GM12878 (cell line): ENCODE data around the gene SORCS2. TPM values are rescaled to one million over a fixed set of nuclear protein-coding genes. Genes with fewer than 3 reads are reported as not detected.

ENCODE experiments used
- ATAC-seq: fragments of 200-7000 bp; cut with Tn5 transposase; 3 replicates; pipeline ENCODE4 v1.9.1; 2020; ENCODE audit warnings: mild to moderate bottlenecking, moderate library complexity
- BruUV-seq: library from RNA; stranded (reverse); fragments of 400-500 nt; replicated peaks from 2 replicates; lab custom pipeline; 2021; lab: Mats Ljungman, UMichigan
- CTCF ChIA-PET: fragments of 300-600 bp; sonication (Branson Sonifier 250); formaldehyde crosslinking; extraction: SDS; loops from one replicate; lab custom pipeline; 2021; ENCODE audit warnings: inconsistent platforms; lab: Yijun Ruan, JAX
- POLR2A ChIA-PET: fragments of 350-600 bp; formaldehyde crosslinking; extraction: SDS; loops from one replicate; lab custom pipeline; 2021; ENCODE audit warnings: inconsistent platforms; lab: Charles Lee
- RAD21 ChIA-PET: fragments of 300-600 bp; sonication (Branson Sonifier 250); formaldehyde crosslinking; loops from one replicate; lab custom pipeline; 2023; ENCODE audit warnings: antibody characterized with exemption; ENCODE audit not compliant: unreplicated experiment; lab: Charles Lee
- SMC1A ChIA-PET: fragments of 300-600 bp; sonication (Branson Sonifier 250); formaldehyde crosslinking; loops from one replicate; lab custom pipeline; 2023; ENCODE audit not compliant: unreplicated experiment, uncharacterized antibody; lab: Charles Lee
- DNase-seq: peaks from one replicate; pipeline ENCODE4 v3.0.0-alpha.2; 2011; ENCODE audit warnings: low read depth, low spot score
- FAIRE-seq: peaks from 3 replicates; lab custom pipeline; 2011; peaks lifted over from hg19 to GRCh38; lab: Jason Lieb, UNC
- H2AFZ ChIP-seq: 2 replicates; pipeline ENCODE4 v1.6.0; 2011; ENCODE audit warnings: low read depth, low read length, control low read depth; ENCODE audit not compliant: control insufficient read depth
- H3K27ac ChIP-seq: 2 replicates; pipeline ENCODE4 v1.5.1; 2011; ENCODE audit warnings: control low read depth; ENCODE audit not compliant: control insufficient read depth, insufficient read depth
- H3K27me3 ChIP-seq, 2 experiments: replicated peaks in 1 of 2; 2 replicates each; pipeline versions ENCODE4 v1.6.0 to v1.6.1; 2011; ENCODE audit warnings: low read length in 1 of 2; ENCODE audit not compliant: control insufficient read depth in 2 of 2, insufficient read depth in 2 of 2
- H3K36me3 ChIP-seq, 2 experiments: 2 replicates each; pipeline ENCODE4 v1.5.1; 2011; ENCODE audit warnings: low read length in 1 of 2; ENCODE audit not compliant: control insufficient read depth in 2 of 2, insufficient read depth in 2 of 2
- H3K4me1 ChIP-seq: 2 replicates; pipeline ENCODE4 v1.6.1; 2011; ENCODE audit warnings: mild to moderate bottlenecking, low read length, moderate library complexity, mixed read lengths; ENCODE audit not compliant: control insufficient read depth, insufficient read depth
- H3K4me2 ChIP-seq: 2 replicates; pipeline ENCODE4 v1.6.0; 2011; ENCODE audit warnings: control low read depth; ENCODE audit not compliant: control insufficient read depth, insufficient read depth
- H3K4me3 ChIP-seq: fragments of 200-600 bp; sonication (generic); 2 replicates; pipeline ENCODE4 v1.5.1; 2016
- H3K79me2 ChIP-seq: 2 replicates; pipeline ENCODE4 v1.6.0; 2011; ENCODE audit warnings: low read length; ENCODE audit not compliant: control insufficient read depth, insufficient read depth
- H3K9ac ChIP-seq: 2 replicates; pipeline ENCODE4 v1.8.0; 2011; ENCODE audit warnings: low read length, control low read depth, mixed read lengths; ENCODE audit not compliant: control insufficient read depth, insufficient read depth
- H3K9me3 ChIP-seq: replicated peaks from 3 replicates; pipeline ENCODE4 v1.5.1; 2011; ENCODE audit warnings: mild to moderate bottlenecking, low read length; ENCODE audit not compliant: control insufficient read depth, insufficient read depth
- H4K20me1 ChIP-seq: 2 replicates; pipeline ENCODE4 v1.6.0; 2011; ENCODE audit not compliant: control insufficient read depth, insufficient read depth
- BCL11A ChIP-seq: IDR thresholded peaks from 2 replicates; pipeline ENCODE4 v1.6.1; 2011; ENCODE audit warnings: low read depth, low read length
- BHLHE40 ChIP-seq, 2 experiments: fragments of 450-650 bp in 1 of 2; IDR thresholded peaks; 2 replicates each; pipeline ENCODE4 v1.6.1; 2011 to 2017; ENCODE audit warnings: low read depth in 2 of 2, borderline replicate concordance in 1 of 2, improper control_type of control experiment in 1 of 2, low read length in 1 of 2, mild to moderate bottlenecking in 1 of 2
- CBX5 ChIP-seq: sonication (generic); IDR thresholded peaks from 2 replicates; pipeline ENCODE4 v1.6.1; 2016; ENCODE audit warnings: low read depth, moderate library complexity, mild to moderate bottlenecking, inconsistent platforms
- CEBPB ChIP-seq, 2 experiments: fragments of 150-350 bp in 1 of 2; IDR thresholded peaks; 2 replicates each; pipeline ENCODE4 v1.6.1; 2012 to 2014; ENCODE audit warnings: low read depth in 2 of 2, low read length in 2 of 2, borderline replicate concordance in 1 of 2, inconsistent platforms in 1 of 2
- DPF2 ChIP-seq: fragments of 450-650 bp; IDR thresholded peaks from 2 replicates; pipeline ENCODE4 v1.6.1; 2017; ENCODE audit warnings: mild to moderate bottlenecking
- FOXK2 ChIP-seq: fragments of 450-650 bp; IDR thresholded peaks from 2 replicates; pipeline ENCODE4 v1.6.1; 2017; ENCODE audit warnings: mild to moderate bottlenecking, moderate library complexity
- GATAD2B ChIP-seq: fragments of 450-650 bp; conservative IDR thresholded peaks from 2 replicates; pipeline ENCODE4 v1.6.1; 2017; ENCODE audit warnings: low read depth, mild to moderate bottlenecking, moderate library complexity
- MYB ChIP-seq: fragments of 150-350 bp; IDR thresholded peaks from 2 replicates; pipeline ENCODE4 v1.6.1; 2014; ENCODE audit warnings: mild to moderate bottlenecking, low read depth, low read length, borderline replicate concordance
- NFXL1 ChIP-seq: fragments of 450-650 bp; IDR thresholded peaks from 2 replicates; pipeline ENCODE4 v1.6.1; 2017; ENCODE audit warnings: antibody characterized with exemption, mild to moderate bottlenecking, borderline replicate concordance
- POLR2A ChIP-seq: IDR thresholded peaks from 2 replicates; pipeline ENCODE4 v1.6.1; 2011; ENCODE audit warnings: low read depth, mild to moderate bottlenecking, low read length
- SMARCA5 ChIP-seq: fragments of 450-650 bp; IDR thresholded peaks from 2 replicates; pipeline ENCODE4 v1.6.1; 2017; ENCODE audit warnings: mild to moderate bottlenecking
- TBL1XR1 ChIP-seq: IDR thresholded peaks from 2 replicates; pipeline ENCODE4 v1.6.1; 2012; ENCODE audit warnings: low read depth, low read length, improper control_type of control experiment
- TCF12 ChIP-seq: IDR thresholded peaks from 2 replicates; pipeline ENCODE4 v1.6.1; 2011; ENCODE audit warnings: low read depth, mild to moderate bottlenecking, low read length
- YBX1 ChIP-seq: fragments of 450-650 bp; IDR thresholded peaks from 2 replicates; pipeline ENCODE4 v1.6.1; 2016; ENCODE audit warnings: antibody characterized with exemption
- YY1 ChIP-seq: IDR thresholded peaks from 2 replicates; pipeline ENCODE4 v1.6.1; 2011; ENCODE audit warnings: low read depth, mild to moderate bottlenecking, low read length
- ZNF274 ChIP-seq: IDR thresholded peaks from one replicate; pipeline ENCODE4 v1.8.0; 2011; ENCODE audit not compliant: insufficient read length, insufficient read depth
- ZSCAN29 ChIP-seq: fragments of 450-650 bp; IDR thresholded peaks from 2 replicates; pipeline ENCODE4 v1.6.1; 2017; ENCODE audit warnings: mild to moderate bottlenecking, moderate library complexity
- ZZZ3 ChIP-seq: IDR thresholded peaks from 2 replicates; pipeline ENCODE4 v1.6.1; 2011; ENCODE audit warnings: low read depth; ENCODE audit not compliant: control insufficient read depth, insufficient read length
- WGBS: methylation state at CpG from one replicate; pipeline ENCODE4 v1.1.6; 2016; ENCODE audit warnings: low lambda C conversion rate; ENCODE audit not compliant: insufficient replicate concordance, insufficient coverage; ENCODE audit errors: missing lambda C conversion rate; 5-methylcytosine and 5-hydroxymethylcytosine counted together
- in situ Hi-C: fragments of 300-500 bp; cut with MboI; formaldehyde crosslinking; loops from 9 replicates; pipeline ENCODE4 v1.14.3; 2018; ENCODE audit warnings: mixed read lengths
- intact Hi-C: fragments of 100-400 bp; cut with micrococcal nuclease; formaldehyde crosslinking; loops from one replicate; pipeline ENCODE4 v1.14.2; 2022; ENCODE audit not compliant: unreplicated experiment
- polyA plus RNA-seq, 11 experiments: library from polyadenylated mRNA; depleted of rRNA in 4 of 11; unstranded in 6 of 11; stranded (reverse) in 5 of 11; fragments of >200 nt; fragmentation: Nextera tagmentation in 4 of 11; fragmentation: Illumina TruSeq in 1 of 11; extraction: Ambion mirVana in 4 of 11; extraction: Trizol in 1 of 11; gene quantifications; 1 replicate in 1 of 11; 2 replicates in 10 of 11; pipeline versions ENCODE4 v1.2.1 to v1.2.3, GENCODE V29; 2011 to 2016; ENCODE audit warnings: inconsistent platforms in 2 of 11, missing spikeins in 2 of 11, low read depth in 1 of 11
- total RNA-seq, 4 experiments: library from RNA; depleted of rRNA in 3 of 4; stranded (reverse); fragments of >200 nt in 3 of 4; fragmentation: Illumina TruSeq in 1 of 4; extraction: Trizol in 1 of 4; gene quantifications; 2 replicates each; pipeline versions ENCODE4 v1.2.1 to v1.2.3, GENCODE V29; 2013 to 2021
- TF ChIP-seq, protein P1 (sequence below): fragments of 150-350 bp; IDR thresholded peaks from 2 replicates; pipeline ENCODE4 v1.6.1; 2014; ENCODE audit warnings: mild to moderate bottlenecking, low read depth, low read length
- TF ChIP-seq, protein P2 (sequence below): IDR thresholded peaks from 2 replicates; pipeline ENCODE4 v1.6.1; 2011; ENCODE audit warnings: borderline replicate concordance, low read depth, mild to moderate bottlenecking, moderate library complexity, mixed read lengths, low read length; ENCODE audit not compliant: insufficient read depth; ENCODE audit errors: extremely low read length

SORCS2 gene
- total and polyA plus RNA-seq, 10 of the 15 experiments (the other 5 are each of a cell fraction or from before 2014, with no cell fraction given): 0.01 to 0.15 (median 0.05) TPM; not detected in 5

DNA sequence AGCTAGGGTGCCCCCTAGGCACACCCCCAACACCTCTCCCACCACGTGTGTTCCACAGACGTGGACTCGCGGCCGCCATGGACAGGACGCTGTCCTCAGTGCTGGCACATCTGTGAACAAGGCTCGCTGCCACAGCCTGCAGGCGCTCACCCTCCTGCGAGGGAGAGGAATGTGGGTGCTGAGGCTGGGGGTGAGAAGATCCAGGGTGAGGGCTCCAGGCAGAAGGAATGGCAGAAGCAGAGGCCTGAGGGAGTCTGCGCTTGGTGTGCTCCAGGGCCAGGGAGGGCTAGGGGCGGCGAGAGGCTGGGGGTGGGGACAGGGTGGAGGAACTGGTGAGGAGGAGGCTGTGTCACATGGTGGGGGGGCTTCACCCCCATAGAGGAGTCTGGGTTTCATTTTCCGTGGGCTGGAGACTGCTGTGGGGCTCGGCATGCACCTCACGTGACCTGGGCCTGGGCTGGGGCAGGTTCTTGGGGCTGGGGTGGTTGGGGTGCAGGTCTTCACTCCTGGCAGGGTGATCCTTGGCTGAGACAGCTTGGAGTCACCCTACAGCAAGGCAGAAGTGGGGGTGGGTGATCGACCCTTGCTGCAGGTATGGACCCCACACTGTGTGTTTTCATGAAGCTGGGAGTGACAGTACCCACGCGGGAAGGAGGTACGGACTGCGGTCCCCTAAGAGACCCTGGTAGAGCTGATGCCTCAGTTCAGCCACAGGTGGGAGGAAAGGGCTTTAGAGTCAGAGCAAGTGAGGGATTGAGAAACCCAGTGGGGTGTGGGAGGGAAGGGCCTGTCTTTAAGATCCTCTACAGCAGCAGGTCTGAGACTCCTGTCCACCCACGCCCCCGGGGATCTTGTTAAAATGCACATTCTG, 138.7 kb downstream of the SORCS2 start (continued):
- no peak for TF ChIP-seq TBL1XR1

DNA sequence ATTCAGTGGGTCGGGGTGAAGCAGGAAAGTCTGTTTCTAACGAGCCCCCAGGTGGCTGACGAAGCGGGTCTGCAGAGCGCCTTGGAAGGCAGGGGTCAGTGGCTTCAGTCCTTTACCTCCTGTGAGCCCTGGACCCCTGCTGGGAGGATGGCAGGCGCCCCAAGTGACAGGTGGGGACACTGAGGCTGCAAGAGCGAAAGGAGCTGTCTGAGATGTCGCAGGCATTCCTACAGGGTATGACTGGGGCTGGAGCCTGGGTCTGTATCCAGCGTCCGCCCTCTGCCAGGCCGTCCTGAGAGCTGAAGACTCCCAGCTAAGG, 139.3 kb downstream of the SORCS2 start:
- BruUV-seq: no TSS peak
- FAIRE-seq: no peak
- TF ChIP-seq, protein P1, sequence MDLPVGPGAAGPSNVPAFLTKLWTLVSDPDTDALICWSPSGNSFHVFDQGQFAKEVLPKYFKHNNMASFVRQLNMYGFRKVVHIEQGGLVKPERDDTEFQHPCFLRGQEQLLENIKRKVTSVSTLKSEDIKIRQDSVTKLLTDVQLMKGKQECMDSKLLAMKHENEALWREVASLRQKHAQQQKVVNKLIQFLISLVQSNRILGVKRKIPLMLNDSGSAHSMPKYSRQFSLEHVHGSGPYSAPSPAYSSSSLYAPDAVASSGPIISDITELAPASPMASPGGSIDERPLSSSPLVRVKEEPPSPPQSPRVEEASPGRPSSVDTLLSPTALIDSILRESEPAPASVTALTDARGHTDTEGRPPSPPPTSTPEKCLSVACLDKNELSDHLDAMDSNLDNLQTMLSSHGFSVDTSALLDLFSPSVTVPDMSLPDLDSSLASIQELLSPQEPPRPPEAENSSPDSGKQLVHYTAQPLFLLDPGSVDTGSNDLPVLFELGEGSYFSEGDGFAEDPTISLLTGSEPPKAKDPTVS: no peak
- TF ChIP-seq BCL11A: no peak
- TF ChIP-seq DPF2: no peak
- no peak for TF ChIP-seq CBX5
- no peak for TF ChIP-seq YBX1
- TF ChIP-seq TCF12: no peak
- no peak for TF ChIP-seq ZSCAN29
- no peak for TF ChIP-seq ZZZ3
- no peak for TF ChIP-seq YY1
- no peak for TF ChIP-seq BHLHE40 (IDR thresholded peaks at IDR 0.05; ENCODE audit: borderline replicate concordance in 1 of 2, low read depth in 2 of 2, low read length in 1 of 2)
- TF ChIP-seq GATAD2B: no peak
- TF ChIP-seq SMARCA5: no peak
- no peak for TF ChIP-seq NFXL1
- TF ChIP-seq, protein P2, sequence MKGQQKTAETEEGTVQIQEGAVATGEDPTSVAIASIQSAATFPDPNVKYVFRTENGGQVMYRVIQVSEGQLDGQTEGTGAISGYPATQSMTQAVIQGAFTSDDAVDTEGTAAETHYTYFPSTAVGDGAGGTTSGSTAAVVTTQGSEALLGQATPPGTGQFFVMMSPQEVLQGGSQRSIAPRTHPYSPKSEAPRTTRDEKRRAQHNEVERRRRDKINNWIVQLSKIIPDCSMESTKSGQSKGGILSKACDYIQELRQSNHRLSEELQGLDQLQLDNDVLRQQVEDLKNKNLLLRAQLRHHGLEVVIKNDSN: no peak
- TF ChIP-seq MYB: no peak
- no peak for TF ChIP-seq ZNF274
- TF ChIP-seq FOXK2: no peak
- no peak for TF ChIP-seq POLR2A
- TF ChIP-seq CEBPB (IDR thresholded peaks at IDR 0.05; ENCODE audit: borderline replicate concordance in 1 of 2, low read depth in 2 of 2, low read length in 2 of 2): no peak
- TF ChIP-seq, all 136 proteins: peak for 0
- Histone ChIP-seq H2AFZ (no peak overlapping the region), H3K4me2 (no peak overlapping the region), H3K4me1 (no peaks in the 10 kb centered on the region), H3K79me2 (no peaks in the 10 kb centered on the region), H3K27me3 (peaks cover 0 to 1% of the 10 kb centered on the region in 2 experiments; a peak in 2 of 4 replicates), H4K20me1 (no peaks in the 10 kb centered on the region), H3K4me3 (no peak overlapping the region), H3K36me3 (no peaks in the 10 kb centered on the region), H3K9ac (no peak overlapping the region), H3K27ac (no peak overlapping the region), H3K9me3 (no peaks in the 10 kb centered on the region)
- ATAC-seq: no peak
- in situ Hi-C loops: no loop called here
- ChIA-PET RAD21 (no interaction called here), POLR2A (no interaction called here), SMC1A (no interaction called here), CTCF (interaction anchor here (0.6 kb wide), 1 partner anchor 871 kb away, joined by 3 read pairs; no protein-coding TSS in a partner anchor)
- intact Hi-C loops: no loop called here
- no peak for DNase-seq
- 25% methylated on average over 11 of the region's 11 CpGs for WGBS
